ENCODE results near the gene MSL3B.

MSL3B gene

DNA sequence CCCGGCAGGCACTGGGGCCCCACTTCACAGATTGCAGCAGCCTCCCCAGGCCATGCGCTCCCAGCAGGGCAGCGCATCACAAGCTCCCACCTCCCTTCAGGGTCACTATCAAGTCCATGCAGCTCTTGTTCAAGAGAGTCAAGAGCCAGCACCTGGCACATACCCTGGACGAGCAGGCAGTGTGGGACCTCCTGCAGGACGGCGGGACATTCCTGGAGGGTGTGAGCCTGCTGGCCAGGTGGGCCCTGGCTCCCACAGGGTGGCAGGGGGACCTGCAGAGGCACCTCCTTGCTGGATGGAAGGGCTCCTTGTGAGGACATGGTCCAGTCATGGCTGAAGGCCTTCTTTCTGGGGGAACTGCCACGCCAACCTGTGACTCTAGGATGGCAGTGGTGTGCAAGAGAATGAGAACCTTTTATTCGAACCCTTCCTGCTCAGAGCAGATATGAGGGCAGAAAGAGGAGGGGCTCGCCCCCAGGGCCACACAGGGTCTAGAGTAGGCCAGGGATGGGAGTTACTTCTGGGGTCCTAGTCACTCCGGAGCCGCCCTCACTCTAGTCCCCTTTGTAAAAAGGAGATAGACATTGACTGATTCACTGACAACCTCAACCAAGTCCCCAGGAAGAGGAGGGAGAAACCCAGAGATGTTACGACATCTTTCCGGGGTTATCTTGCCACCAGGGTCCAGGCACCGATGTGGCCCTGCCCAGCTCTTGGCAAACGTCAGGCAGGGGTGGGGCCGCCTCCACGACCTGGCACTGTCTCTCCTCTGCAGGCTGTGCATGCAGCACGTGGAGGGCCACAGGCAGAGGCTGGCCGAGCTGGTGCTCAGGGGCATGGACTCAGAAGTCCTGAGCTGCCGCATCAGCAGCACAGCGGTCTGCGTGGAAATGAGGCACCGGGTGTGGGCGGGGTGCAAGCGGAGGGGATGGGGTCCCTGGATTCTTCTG lies 45.1 kb downstream of the MSL3B start:
- no peaks in the 10 kb centered on the region for H3K36me3 ChIP-seq (ENCODE audit: low read depth, missing control alignments)
- intact Hi-C loops (cut with DNase I; ENCODE audit: low total_unique reads): no loop called here
- TF ChIP-seq, protein P1, sequence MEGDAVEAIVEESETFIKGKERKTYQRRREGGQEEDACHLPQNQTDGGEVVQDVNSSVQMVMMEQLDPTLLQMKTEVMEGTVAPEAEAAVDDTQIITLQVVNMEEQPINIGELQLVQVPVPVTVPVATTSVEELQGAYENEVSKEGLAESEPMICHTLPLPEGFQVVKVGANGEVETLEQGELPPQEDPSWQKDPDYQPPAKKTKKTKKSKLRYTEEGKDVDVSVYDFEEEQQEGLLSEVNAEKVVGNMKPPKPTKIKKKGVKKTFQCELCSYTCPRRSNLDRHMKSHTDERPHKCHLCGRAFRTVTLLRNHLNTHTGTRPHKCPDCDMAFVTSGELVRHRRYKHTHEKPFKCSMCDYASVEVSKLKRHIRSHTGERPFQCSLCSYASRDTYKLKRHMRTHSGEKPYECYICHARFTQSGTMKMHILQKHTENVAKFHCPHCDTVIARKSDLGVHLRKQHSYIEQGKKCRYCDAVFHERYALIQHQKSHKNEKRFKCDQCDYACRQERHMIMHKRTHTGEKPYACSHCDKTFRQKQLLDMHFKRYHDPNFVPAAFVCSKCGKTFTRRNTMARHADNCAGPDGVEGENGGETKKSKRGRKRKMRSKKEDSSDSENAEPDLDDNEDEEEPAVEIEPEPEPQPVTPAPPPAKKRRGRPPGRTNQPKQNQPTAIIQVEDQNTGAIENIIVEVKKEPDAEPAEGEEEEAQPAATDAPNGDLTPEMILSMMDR (IDR thresholded peaks at IDR 0.05): no peak
- no peak for TF ChIP-seq POLR2A (IDR thresholded peaks at IDR 0.05)
- no peaks in the 10 kb centered on the region for H3K27me3 ChIP-seq
- no peaks in the 10 kb centered on the region for H3K4me1 ChIP-seq
- no peaks in the 10 kb centered on the region for H3K9me3 ChIP-seq
- 83 to 87% methylated on average over 12 to 25 of the region's 25 CpGs for WGBS, 2 donors
- no peak overlapping the region for H3K4me3 ChIP-seq
- H3K27ac ChIP-seq: no peak overlapping the region
- no peak for DNase-seq

DNA sequence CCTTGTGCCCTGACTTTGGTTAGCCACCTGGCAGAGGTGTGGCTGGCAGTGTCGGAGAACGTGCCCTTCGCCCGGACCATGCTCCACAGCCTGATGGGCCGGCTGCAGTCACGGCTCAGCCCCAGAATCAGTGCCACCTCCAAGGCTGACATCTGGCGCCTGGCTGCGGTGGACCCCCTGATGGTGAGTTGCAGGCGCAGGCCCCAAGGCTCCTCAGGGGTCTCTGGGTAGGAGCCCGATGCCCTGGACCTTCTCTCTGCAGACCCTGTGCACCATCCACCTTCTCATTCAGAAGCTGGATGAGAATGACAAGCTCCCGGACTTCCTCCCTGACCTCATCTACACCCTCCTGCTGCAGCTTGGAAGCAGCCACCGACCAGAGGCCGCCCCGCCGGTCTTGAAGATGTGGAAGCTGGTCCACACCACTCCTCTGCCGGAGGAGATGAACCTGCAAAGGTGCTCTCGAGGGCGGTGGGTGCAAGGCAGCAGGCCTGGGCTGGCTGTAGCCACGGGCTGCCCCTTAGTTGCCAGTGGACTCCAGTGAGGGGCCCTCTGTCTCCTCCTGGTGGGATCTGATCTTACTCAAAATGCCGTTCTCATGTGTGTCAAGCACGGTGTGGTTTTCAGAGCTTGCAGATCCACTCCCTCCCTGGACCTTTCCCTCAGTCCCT lies 46.0 kb downstream of the MSL3B start:
- intact Hi-C loops (cut with DNase I; ENCODE audit: low total_unique reads): no loop called here
- no peaks in the 10 kb centered on the region for H3K4me1 ChIP-seq
- H3K4me3 ChIP-seq: no peak overlapping the region
- no peaks in the 10 kb centered on the region for H3K36me3 ChIP-seq (ENCODE audit: low read depth, missing control alignments)
- WGBS, 2 donors: 82 to 92% methylated on average over 12 to 21 of the region's 21 CpGs
- TF ChIP-seq, protein P1 (IDR thresholded peaks at IDR 0.05): no peak
- no peak for TF ChIP-seq POLR2A (IDR thresholded peaks at IDR 0.05)
- H3K27me3 ChIP-seq: no peaks in the 10 kb centered on the region
- H3K9me3 ChIP-seq: no peaks in the 10 kb centered on the region
- no peak overlapping the region for H3K27ac ChIP-seq
- no peak for DNase-seq

DNA sequence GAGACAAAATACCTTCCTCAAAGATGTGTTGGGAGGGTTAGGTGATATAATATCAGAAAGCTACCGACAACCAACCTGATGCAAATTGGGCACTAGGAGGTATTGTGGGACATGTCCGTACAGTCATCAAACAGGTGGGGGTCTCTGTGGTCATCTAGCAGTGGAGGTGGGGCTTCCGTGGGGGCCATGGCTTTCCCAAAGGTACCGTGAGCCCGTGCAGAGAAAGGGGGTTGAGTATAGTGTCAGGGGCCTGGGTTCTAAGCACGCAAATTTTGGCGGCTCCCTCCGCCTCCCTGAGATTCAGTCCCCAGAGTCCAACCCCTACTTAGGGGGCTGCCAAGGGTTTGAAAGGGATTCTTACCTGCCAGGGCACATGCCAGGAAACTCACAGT lies 46.5 kb downstream of the MSL3B start:
- DNase-seq: no peak
- no peaks in the 10 kb centered on the region for H3K4me1 ChIP-seq
- no peak overlapping the region for H3K4me3 ChIP-seq
- 92 to 95% methylated on average over 8 of the region's 8 CpGs for WGBS, 2 donors
- TF ChIP-seq, protein P1 (IDR thresholded peaks at IDR 0.05): no peak
- no peak for TF ChIP-seq POLR2A (IDR thresholded peaks at IDR 0.05)
- no peaks in the 10 kb centered on the region for H3K36me3 ChIP-seq (ENCODE audit: low read depth, missing control alignments)
- no peak overlapping the region for H3K27ac ChIP-seq
- intact Hi-C loops (cut with DNase I; ENCODE audit: low total_unique reads): no loop called here
- no peaks in the 10 kb centered on the region for H3K9me3 ChIP-seq
- H3K27me3 ChIP-seq: no peaks in the 10 kb centered on the region

- TF ChIP-seq, protein P1 (IDR thresholded peaks at IDR 0.05): no peak
- no peak for TF ChIP-seq POLR2A (IDR thresholded peaks at IDR 0.05)
- no peaks in the 10 kb centered on the region for H3K27me3 ChIP-seq
- no peaks in the 10 kb centered on the region for H3K4me1 ChIP-seq
- H3K4me3 ChIP-seq: no peak overlapping the region
- H3K9me3 ChIP-seq: no peaks in the 10 kb centered on the region
- intact Hi-C loops (cut with DNase I; ENCODE audit: low total_unique reads): no loop called here
- H3K36me3 ChIP-seq (ENCODE audit: low read depth, missing control alignments): no peaks in the 10 kb centered on the region
- 81 to 88% methylated on average over 3 of the region's 3 CpGs for WGBS, 2 donors
- no peak for DNase-seq
- no peak overlapping the region for H3K27ac ChIP-seq
Measured at GRCh38 chr2:233821196-233821595, 47.0 kb downstream of the MSL3B start.
